GM23248 (cell line): ENCODE data around the gene WAC. TPM values are rescaled to one million over a fixed set of nuclear protein-coding genes. Genes with fewer than 3 reads are reported as not detected.
"Not testable (repeated sequence)": the region's sequence is repeated elsewhere in the genome, so short reads cannot be mapped to it uniquely, and the experiment has no call there.

ENCODE experiments used
- DNase-seq: peaks from one replicate; pipeline ENCODE4 v3.0.0-alpha.2; 2015
- H2AFZ ChIP-seq: fragments of 200-600 bp; sonication (generic); 2 replicates; pipeline ENCODE4 v1.6.1; 2016; ENCODE audit warnings: antibody characterized with exemption
- H3F3A ChIP-seq: fragments of 200-600 bp; sonication (generic); 2 replicates; pipeline ENCODE4 v1.6.1; 2016; ENCODE audit warnings: mild to moderate bottlenecking, antibody characterized with exemption, mixed run types; ENCODE audit not compliant: insufficient read depth
- H3K27ac ChIP-seq: fragments of 200-600 bp; sonication (generic); 2 replicates; pipeline ENCODE4 v1.5.1; 2016; ENCODE audit warnings: mild to moderate bottlenecking
- H3K27me3 ChIP-seq: fragments of 200-600 bp; sonication (generic); replicated peaks from 2 replicates; pipeline ENCODE4 v1.6.1; 2016; ENCODE audit warnings: mild to moderate bottlenecking; ENCODE audit not compliant: insufficient read depth
- H3K36me3 ChIP-seq: fragments of 200-600 bp; sonication (generic); 2 replicates; pipeline ENCODE4 v1.6.1; 2016; ENCODE audit warnings: low read depth, mild to moderate bottlenecking
- H3K4me1 ChIP-seq: fragments of 200-600 bp; sonication (generic); 2 replicates; pipeline ENCODE4 v1.6.1; 2016; ENCODE audit warnings: mild to moderate bottlenecking; ENCODE audit not compliant: insufficient read depth
- H3K4me2 ChIP-seq: fragments of 200-600 bp; sonication (generic); one replicate; pipeline ENCODE4 v1.6.1; 2016; ENCODE audit warnings: mild to moderate bottlenecking; ENCODE audit not compliant: unreplicated experiment
- H3K4me3 ChIP-seq: fragments of 200-600 bp; sonication (generic); 2 replicates; pipeline ENCODE4 v1.5.1; 2016; ENCODE audit warnings: mild to moderate bottlenecking
- H3K79me2 ChIP-seq: fragments of 200-600 bp; sonication (generic); 2 replicates; pipeline ENCODE4 v1.6.1; 2016; ENCODE audit warnings: mild to moderate bottlenecking; ENCODE audit not compliant: insufficient read depth
- H3K9ac ChIP-seq: fragments of 200-600 bp; sonication (generic); 2 replicates; pipeline ENCODE4 v1.6.1; 2016; ENCODE audit warnings: mild to moderate bottlenecking
- H3K9me2 ChIP-seq: fragments of 200-600 bp; sonication (generic); 2 replicates; pipeline ENCODE4 v1.6.1; 2016; ENCODE audit warnings: mixed run types, mild to moderate bottlenecking, moderate library complexity; ENCODE audit not compliant: insufficient read depth
- H3K9me3 ChIP-seq: fragments of 200-600 bp; sonication (generic); one replicate; pipeline ENCODE4 v1.6.1; 2017; ENCODE audit warnings: low read depth
- H4K20me1 ChIP-seq: fragments of 200-600 bp; sonication (generic); 2 replicates; pipeline ENCODE4 v1.6.0; 2016; ENCODE audit not compliant: insufficient read depth
- EZH2 ChIP-seq: fragments of 200-600 bp; sonication (generic); IDR thresholded peaks from 2 replicates; pipeline ENCODE4 v1.6.1; 2018; ENCODE audit warnings: antibody characterized with exemption, mild to moderate bottlenecking; ENCODE audit not compliant: insufficient read depth, poor library complexity, severe bottlenecking
- EZH2phosphoT487 ChIP-seq: fragments of 200-600 bp; sonication (generic); IDR thresholded peaks from 2 replicates; pipeline ENCODE4 v1.6.1; 2018; ENCODE audit warnings: antibody characterized with exemption, moderate library complexity, mild to moderate bottlenecking, low read depth; ENCODE audit not compliant: insufficient read depth
- WGBS, 2 experiments: methylation state at CpG; one replicate each; pipeline ENCODE4 v1.1.6; 2015 to 2017; ENCODE audit warnings: low lambda C conversion rate in 2 of 2, low coverage in 1 of 2; ENCODE audit errors: missing lambda C conversion rate in 2 of 2; 5-methylcytosine and 5-hydroxymethylcytosine counted together
- in situ Hi-C: fragments of 300-500 bp; cut with MboI; formaldehyde crosslinking; loops from 2 replicates; pipeline ENCODE4 v1.15.0; 2020
- polyA plus RNA-seq: library from polyadenylated mRNA; unstranded; fragments of >200 nt; fragmentation: Nextera tagmentation; extraction: Ambion mirVana; gene quantifications from 2 replicates; pipeline ENCODE4 v1.2.1, GENCODE V29; 2016
- total RNA-seq: library from RNA; depleted of rRNA; stranded (reverse); fragments of >200 nt; shearing (Covaris generic); gene quantifications from 2 replicates; pipeline ENCODE4 v1.2.3, GENCODE V29; 2014

Gene WAC
- total and polyA plus RNA-seq, 2 experiments from 2014 or later, result 54.3 to 57.5 TPM

DNA sequence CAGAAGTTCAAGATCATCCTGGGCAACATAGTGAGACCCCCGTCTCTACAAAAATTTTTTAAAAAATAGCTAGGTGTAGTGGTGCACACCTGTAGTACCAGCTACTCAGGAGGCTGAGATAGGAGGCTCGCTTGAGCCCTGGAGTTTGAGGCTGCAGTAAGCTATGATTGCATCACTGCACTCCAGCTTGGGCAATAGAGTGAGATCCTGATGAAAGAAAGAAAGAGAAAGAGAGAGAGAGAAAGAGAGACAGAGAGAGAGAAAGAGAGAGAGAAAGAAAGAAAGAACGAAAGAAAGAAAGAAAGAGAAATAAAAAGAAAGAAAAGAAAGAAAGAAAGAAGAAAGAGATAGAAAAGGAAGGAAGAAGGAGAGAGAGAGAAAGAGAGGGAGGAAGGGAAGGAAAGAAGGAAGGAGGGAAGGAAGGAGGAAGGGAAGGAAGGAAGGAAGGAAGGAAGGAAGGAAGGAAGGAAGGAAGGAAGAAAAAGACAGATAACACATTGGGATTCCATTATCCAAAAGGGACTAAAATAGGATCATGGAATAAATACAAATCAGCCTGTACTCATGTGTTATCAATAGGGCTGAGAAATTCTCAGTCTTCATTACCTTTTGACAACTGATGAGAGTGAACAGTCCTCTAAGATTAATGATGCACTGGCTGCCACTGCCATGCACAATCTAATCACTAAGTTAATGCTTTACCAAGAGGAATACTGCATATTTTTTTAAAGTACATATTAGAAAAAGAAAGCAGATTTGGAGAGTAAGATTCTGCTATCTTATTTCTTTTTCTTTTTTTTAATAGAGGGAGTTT is 35.4 kb upstream of the WAC start:
- no peaks in the 10 kb centered on the region for H3K27me3 ChIP-seq
- no peak overlapping the region for H2AFZ ChIP-seq
- no peaks in the 10 kb centered on the region for H3K9me3 ChIP-seq
- in situ Hi-C loops, result no loop called here
- WGBS, 2 experiments, result 33 to 53% methylated on average over 3 of the region's 3 CpGs
- TF ChIP-seq EZH2 (no peak), EZH2phosphoT487 (no peak)
- H3K9ac ChIP-seq, result no peak overlapping the region
- no peaks in the 10 kb centered on the region for H3K36me3 ChIP-seq
- no peaks in the 10 kb centered on the region for H3K4me1 ChIP-seq
- no peaks in the 10 kb centered on the region for H3K9me2 ChIP-seq
- no peaks in the 10 kb centered on the region for H3K79me2 ChIP-seq
- no peak overlapping the region for H3K4me2 ChIP-seq
- no peak for DNase-seq
- no peaks in the 10 kb centered on the region for H3F3A ChIP-seq
- H3K27ac ChIP-seq, result no peak overlapping the region
- no peaks in the 10 kb centered on the region for H4K20me1 ChIP-seq
- no peak overlapping the region for H3K4me3 ChIP-seq

DNA sequence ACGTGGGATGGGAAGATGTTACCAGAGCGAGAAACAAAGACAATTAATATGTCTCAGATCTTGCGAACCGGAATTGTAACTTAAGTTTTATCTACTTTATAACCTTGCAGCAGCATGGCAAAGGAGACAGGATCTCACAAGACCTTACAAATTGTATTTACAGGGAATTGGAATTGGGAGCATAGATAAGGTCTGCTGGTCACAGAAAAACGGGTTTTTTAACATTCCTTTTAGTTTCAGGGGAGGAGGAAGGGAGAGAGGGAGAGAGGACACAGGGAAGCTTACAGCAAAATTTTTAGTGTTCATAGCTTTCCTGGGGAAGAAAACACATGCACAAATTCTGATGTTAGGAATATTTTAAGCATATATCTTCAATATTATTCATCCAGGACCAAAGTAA is 32.7 kb upstream of the WAC start:
- DNase-seq, in situ Hi-C loops, H3K9ac ChIP-seq, H3K4me3 ChIP-seq, H3K9me2 ChIP-seq, H4K20me1 ChIP-seq, H3K27ac ChIP-seq, H2AFZ ChIP-seq, H3K9me3 ChIP-seq, H3F3A ChIP-seq, H3K27me3 ChIP-seq, H3K36me3 ChIP-seq, H3K79me2 ChIP-seq, H3K4me1 ChIP-seq, H3K4me2 ChIP-seq: not testable (repeated sequence)
- 49 to 53% methylated on average over 5 of the region's 5 CpGs for WGBS, 2 experiments

DNA sequence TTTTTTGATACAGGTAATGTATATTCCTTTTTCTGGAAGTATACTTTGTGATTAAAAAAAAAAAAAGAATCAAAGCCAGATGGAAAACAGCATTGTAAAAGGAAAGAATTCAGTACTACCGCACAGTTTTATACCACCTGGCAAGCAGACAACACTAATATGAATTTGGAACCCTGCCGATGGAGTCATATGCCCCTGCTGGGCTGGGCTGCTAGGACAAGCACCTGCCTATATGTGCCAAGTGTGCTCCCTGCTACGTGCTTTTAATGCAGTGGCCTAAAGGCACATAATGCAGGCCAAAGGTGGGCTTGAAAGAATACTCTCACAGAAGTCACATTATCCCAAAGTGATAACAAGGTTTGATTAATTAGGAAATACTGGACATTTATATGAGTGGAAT is 29.8 kb upstream of the WAC start:
- H3K9me2 ChIP-seq, result no peaks in the 10 kb centered on the region
- H4K20me1 ChIP-seq, result no peaks in the 10 kb centered on the region
- no peak overlapping the region for H3K27ac ChIP-seq
- H3K4me2 ChIP-seq, result no peak overlapping the region
- H3K79me2 ChIP-seq, result no peaks in the 10 kb centered on the region
- H3K4me1 ChIP-seq, result no peaks in the 10 kb centered on the region
- WGBS, 2 experiments, result 40 to 41% methylated on average over 3 of the region's 3 CpGs
- no peaks in the 10 kb centered on the region for H3K27me3 ChIP-seq
- in situ Hi-C loops, result no loop called here
- H3F3A ChIP-seq, result no peaks in the 10 kb centered on the region
- peak; percentile 7 for DNase-seq
- no peaks in the 10 kb centered on the region for H3K9me3 ChIP-seq
- H2AFZ ChIP-seq, result no peak overlapping the region
- TF ChIP-seq EZH2 (no peak), EZH2phosphoT487 (no peak)
- H3K36me3 ChIP-seq, result no peaks in the 10 kb centered on the region
- no peak overlapping the region for H3K9ac ChIP-seq
- no peak overlapping the region for H3K4me3 ChIP-seq

DNA sequence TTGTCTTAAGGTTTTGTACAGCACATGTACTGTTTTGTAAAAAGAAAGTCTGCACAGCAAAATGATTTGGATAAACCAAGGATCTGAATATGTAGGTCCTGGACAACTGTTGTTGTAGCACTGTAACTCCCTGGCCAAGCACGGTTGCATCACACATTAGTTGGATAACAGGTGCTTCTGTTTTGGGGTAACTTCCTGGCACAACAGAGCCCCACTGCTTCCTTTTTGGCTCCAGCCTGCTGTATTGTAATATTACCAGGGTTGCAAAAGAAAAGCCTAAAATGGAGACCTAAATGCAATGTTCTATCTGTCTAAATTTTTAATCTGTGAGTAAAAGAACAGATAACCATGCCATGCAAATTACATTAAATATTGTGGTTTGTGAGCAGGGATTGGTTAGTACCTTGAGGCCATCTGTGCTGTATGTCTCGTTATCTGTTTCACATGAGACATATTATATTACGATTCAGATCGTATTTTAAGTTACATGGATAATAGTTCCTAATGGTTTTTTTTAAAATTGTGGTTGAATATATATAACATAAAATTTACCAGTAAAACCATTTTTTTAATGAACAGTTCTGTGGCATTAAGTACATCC is 27.5 kb upstream of the WAC start:
- in situ Hi-C loops, result no loop called here
- Histone ChIP-seq H3K27ac (no peak overlapping the region), H3K4me3 (no peak overlapping the region), H3K9me2 (no peaks in the 10 kb centered on the region), H2AFZ (no peak overlapping the region), H3K9ac (no peak overlapping the region), H3K79me2 (no peaks in the 10 kb centered on the region), H4K20me1 (no peaks in the 10 kb centered on the region), H3K9me3 (no peaks in the 10 kb centered on the region), H3K36me3 (no peaks in the 10 kb centered on the region), H3K4me2 (no peak overlapping the region), H3F3A (no peaks in the 10 kb centered on the region), H3K4me1 (no peaks in the 10 kb centered on the region), H3K27me3 (no peaks in the 10 kb centered on the region)
- TF ChIP-seq EZH2phosphoT487 (no peak), EZH2 (no peak)
- WGBS, 2 experiments, result 28 to 54% methylated on average over 4 of the region's 4 CpGs
- no peak for DNase-seq
